ENCODE data around the gene MAGI2. TPM values are rescaled to one million over a fixed set of nuclear protein-coding genes. Genes with fewer than 3 reads are reported as not detected.

Gene MAGI2
- total and polyA plus RNA-seq, 2 donors (not counting 3 experiments of a cell fraction or from before 2014, with no cell fraction given), result 0.28 to 6.0 TPM

- Histone ChIP-seq H4K20me1 (replicated peaks; ENCODE audit: control insufficient read depth, extremely low read depth, insufficient read depth, low read length) (no peaks in the 10 kb centered on the region), H2AFZ (ENCODE audit: low read depth, low read length) (no peak overlapping the region), H3K79me2 (ENCODE audit: control insufficient read depth, insufficient read depth, low read length) (no peaks in the 10 kb centered on the region), H3K4me1 (ENCODE audit: control insufficient read depth, extremely low read depth, insufficient read depth, low read length) (no peaks in the 10 kb centered on the region), H3K36me3 (ENCODE audit: control insufficient read depth in 2 of 2, extremely low read depth in 1 of 2, insufficient read depth in 2 of 2, low read length in 2 of 2) (no peaks in the 10 kb centered on the region), H3K27ac (ENCODE audit: insufficient read depth, low read depth, low read length) (no peak overlapping the region), H3K27me3 (ENCODE audit: control insufficient read depth in 2 of 2, insufficient read depth in 2 of 2, low read length in 2 of 2) (no peaks in the 10 kb centered on the region), H3K4me2 (ENCODE audit: insufficient read depth, low read length) (no peak overlapping the region), H3K9ac (replicated peaks; ENCODE audit: extremely low read depth, insufficient read depth, low read length) (no peak overlapping the region), H3K4me3 (replicated peaks in 1 of 3; ENCODE audit: insufficient read depth in 1 of 3, low read depth in 1 of 3, low read length in 3 of 3) (no peak overlapping the region), H3K9me1 (replicated peaks; ENCODE audit: control insufficient read depth, extremely low read depth, insufficient read depth, low read length) (no peaks in the 10 kb centered on the region), H3K9me3 (replicated peaks; ENCODE audit: control insufficient read depth, insufficient read depth, low read length) (no peaks in the 10 kb centered on the region)
- TF ChIP-seq POLR2AphosphoS5 (IDR thresholded peaks at IDR 0.05; ENCODE audit: insufficient read depth, low read depth, low read length) (no peak), MYC (IDR thresholded peaks at IDR 0.05; ENCODE audit: low read depth, low read length) (no peak), GATA2 (IDR thresholded peaks at IDR 0.05; ENCODE audit: insufficient read depth, insufficient read length, low read depth, low read length) (no peak), CTCF (IDR thresholded peaks at IDR 0.05; ENCODE audit: extremely low read depth in 1 of 2, insufficient read depth in 1 of 2, low read depth in 1 of 2, low read length in 2 of 2) (no peak), EZH2 (IDR thresholded peaks at IDR 0.05; ENCODE audit: borderline replicate concordance, low read depth, low read length, severe bottlenecking) (no peak), JUN (IDR thresholded peaks at IDR 0.05; ENCODE audit: borderline replicate concordance, insufficient read depth, insufficient read length, low read depth) (no peak), MAX (IDR thresholded peaks at IDR 0.05; ENCODE audit: insufficient read depth, insufficient read length) (no peak), FOS (IDR thresholded peaks at IDR 0.05; ENCODE audit: borderline replicate concordance, insufficient read depth, low read length) (no peak), POLR2A (IDR thresholded peaks at IDR 0.05; ENCODE audit: low read depth, low read length) (no peak)
- CTCF ChIA-PET, result interaction anchor here (0.7 to 1.7 kb wide), 8 partner anchors 10 to 1043 kb away, joined by 3 to 6 read pairs (median 3); no protein-coding TSS in a partner anchor
- intact Hi-C loops (cut with micrococcal nuclease) (no loop called here), dilution Hi-C loops (cut with MboI; ENCODE audit: extremely low pct_ligation_motif_present, low sequenced_read_pairs) (no loop called here)
- BruUV-seq (replicated peaks), result no TSS peak
- DNase-seq (ENCODE audit: low read depth, low spot score) (no peak), FAIRE-seq (no peak)
- POLR2A ChIA-PET, result no interaction called here
Observed at GRCh38 chr7:79063019-79063698, 390.3 kb downstream of the MAGI2 start.
